ENCODE results near the gene FGF14. TPM values are rescaled to one million over a fixed set of nuclear protein-coding genes. Genes with fewer than 3 reads are reported as not detected.

Gene FGF14
- total RNA-seq, 5 donors from 2014 or later (not counting 1 experiment from before 2014, with no cell fraction given) = 0.03 TPM; not detected in 3

DNA sequence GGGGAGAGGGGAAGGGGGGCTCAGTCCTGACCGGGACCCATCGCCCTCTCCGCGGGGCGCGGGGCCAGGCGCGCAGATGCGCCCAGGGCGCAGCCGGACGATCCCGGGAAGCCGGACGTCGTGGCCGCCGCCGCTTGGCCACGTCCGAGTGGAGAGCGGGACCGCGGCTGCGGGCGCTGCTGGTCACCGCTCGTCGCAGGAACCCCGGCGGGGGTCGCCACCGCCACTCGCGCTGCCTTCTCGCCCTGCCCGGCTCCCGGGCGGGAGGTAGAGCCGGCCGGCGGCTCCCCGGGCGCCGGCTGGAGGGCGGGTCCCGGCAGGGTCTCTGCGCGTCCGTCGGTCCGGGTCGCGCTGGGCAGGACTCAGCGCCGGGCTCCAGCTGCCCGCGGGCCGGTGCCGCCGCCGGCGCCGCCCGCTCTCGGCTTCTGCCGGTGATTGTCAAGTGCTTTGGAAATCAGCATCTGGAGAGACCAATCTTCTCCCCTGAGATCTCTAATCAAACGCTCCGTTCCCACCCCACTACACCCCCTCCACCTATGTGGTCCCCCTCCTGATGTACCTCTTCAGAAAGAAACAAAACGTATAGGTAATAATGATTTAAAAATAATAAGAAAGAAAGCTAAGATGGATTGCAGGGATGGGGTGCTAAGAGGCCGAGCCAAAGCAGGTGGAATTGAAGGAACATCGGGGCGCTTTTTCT is 484.9 kb downstream of the FGF14 start:
- WGBS (ENCODE audit: insufficient coverage) = 7% methylated on average over 71 of the region's 73 CpGs
- ATAC-seq (replicated peaks in 1 of 4) = no peak
- H3K27ac Mint-ChIP-seq = no peak overlapping the region
- DNase-seq = no peak
- Histone ChIP-seq H3K27me3 (replicated peaks in 1 of 2; ENCODE audit: control insufficient read depth in 2 of 2, extremely low read depth in 1 of 2, insufficient read depth in 2 of 2, low read length in 1 of 2) (peaks cover 2 to 31% of the 10 kb centered on the region in 2 experiments), H3K4me1 (ENCODE audit: control insufficient read depth in 1 of 2, extremely low read depth in 1 of 2, insufficient read depth in 2 of 2, low read length in 2 of 2) (no peaks in the 10 kb centered on the region), H3K27ac (ENCODE audit: low read length) (no peak overlapping the region), H3K36me3 (ENCODE audit: control insufficient read depth in 2 of 2, extremely low read depth in 1 of 2, insufficient read depth in 1 of 2, low read length in 1 of 2) (no peaks in the 10 kb centered on the region), H3K9me3 (no peaks in the 10 kb centered on the region), H3K4me3 (ENCODE audit: control insufficient read depth in 1 of 2, extremely low read depth in 1 of 2, low read length in 1 of 2) (no peak overlapping the region)
- no peak overlapping the region for H3K4me3 Mint-ChIP-seq
- H3K36me3 Mint-ChIP-seq = no peaks in the 10 kb centered on the region
- ChIA-PET CTCF (no interaction called here), POLR2A (interaction anchor here in 1 of 2 donors (0.6 kb wide), 1 partner anchor 84 kb away, joined by 3 read pairs; no protein-coding TSS in a partner anchor)
- no peaks in the 10 kb centered on the region for H3K9me3 Mint-ChIP-seq
- peaks cover 0 to 4% (median 3%) of the 10 kb centered on the region in 3 donors for H3K4me1 Mint-ChIP-seq
- H3K27me3 Mint-ChIP-seq = peaks cover 53 to 54% of the 10 kb centered on the region in 2 donors

- WGBS (ENCODE audit: insufficient coverage) = 7% methylated on average over 61 of the region's 62 CpGs
- CTCF ChIA-PET = no interaction called here
- Histone ChIP-seq H3K36me3 (ENCODE audit: control insufficient read depth in 2 of 2, extremely low read depth in 1 of 2, insufficient read depth in 1 of 2, low read length in 1 of 2) (no peaks in the 10 kb centered on the region), H3K4me1 (ENCODE audit: control insufficient read depth in 1 of 2, extremely low read depth in 1 of 2, insufficient read depth in 2 of 2, low read length in 2 of 2) (no peaks in the 10 kb centered on the region), H3K9me3 (no peaks in the 10 kb centered on the region), H3K27me3 (replicated peaks in 1 of 2; ENCODE audit: control insufficient read depth in 2 of 2, extremely low read depth in 1 of 2, insufficient read depth in 2 of 2, low read length in 1 of 2) (peaks cover 0 to 31% of the 10 kb centered on the region in 2 experiments), H3K27ac (ENCODE audit: low read length) (no peak overlapping the region), H3K4me3 (ENCODE audit: control insufficient read depth in 1 of 2, extremely low read depth in 1 of 2, low read length in 1 of 2) (no peak overlapping the region)
- Mint-ChIP-seq H3K4me3 (no peak overlapping the region), H3K27me3 (peaks cover 46 to 48% of the 10 kb centered on the region in 2 donors), H3K9me3 (no peaks in the 10 kb centered on the region), H3K4me1 (peaks cover 0 to 4% (median 3%) of the 10 kb centered on the region in 3 donors), H3K27ac (no peak overlapping the region), H3K36me3 (no peaks in the 10 kb centered on the region)
- DNase-seq = no peak
- POLR2A ChIA-PET = interaction anchor here in 1 of 2 donors (0.6 kb wide), 1 partner anchor 449 kb away, joined by 3 read pairs; no protein-coding TSS in a partner anchor
- ATAC-seq (replicated peaks in 1 of 4) = no peak
Observed at GRCh38 chr13:101916108-101916774, 485.6 kb downstream of the FGF14 start.

GRCh38 chr13:101915755-101916107 is 486.1 kb downstream of the FGF14 start:
- Histone ChIP-seq H3K9me3 (no peaks in the 10 kb centered on the region), H3K4me1 (ENCODE audit: control insufficient read depth in 1 of 2, extremely low read depth in 1 of 2, insufficient read depth in 2 of 2, low read length in 2 of 2) (no peaks in the 10 kb centered on the region), H3K27ac (ENCODE audit: low read length) (no peak overlapping the region), H3K36me3 (ENCODE audit: control insufficient read depth in 2 of 2, extremely low read depth in 1 of 2, insufficient read depth in 1 of 2, low read length in 1 of 2) (no peaks in the 10 kb centered on the region), H3K4me3 (ENCODE audit: control insufficient read depth in 1 of 2, extremely low read depth in 1 of 2, low read length in 1 of 2) (no peak overlapping the region), H3K27me3 (replicated peaks in 1 of 2; ENCODE audit: control insufficient read depth in 2 of 2, extremely low read depth in 1 of 2, insufficient read depth in 2 of 2, low read length in 1 of 2) (peaks cover 0 to 31% of the 10 kb centered on the region in 2 experiments)
- Mint-ChIP-seq H3K36me3 (no peaks in the 10 kb centered on the region), H3K4me1 (peaks cover 0 to 4% (median 3%) of the 10 kb centered on the region in 3 donors), H3K27ac (no peak overlapping the region), H3K27me3 (peaks cover 44 to 45% of the 10 kb centered on the region in 2 donors), H3K9me3 (no peaks in the 10 kb centered on the region), H3K4me3 (no peak overlapping the region)
- ChIA-PET POLR2A (interaction anchor here in 1 of 2 donors (0.6 kb wide), 1 partner anchor 449 kb away, joined by 3 read pairs; no protein-coding TSS in a partner anchor), CTCF (no interaction called here)
- WGBS (ENCODE audit: insufficient coverage) = 11% methylated on average over 13 of the region's 13 CpGs
- DNase-seq = no peak
- no peak for ATAC-seq (replicated peaks in 1 of 4)

GRCh38 chr13:101915331-101915730 is 486.5 kb downstream of the FGF14 start:
- no peak for ATAC-seq (replicated peaks in 1 of 4)
- no peaks in the 10 kb centered on the region for H3K9me3 Mint-ChIP-seq
- no peak overlapping the region for H3K27ac ChIP-seq (ENCODE audit: low read length)
- H3K27me3 ChIP-seq (replicated peaks in 1 of 2; ENCODE audit: control insufficient read depth in 2 of 2, extremely low read depth in 1 of 2, insufficient read depth in 2 of 2, low read length in 1 of 2) = peaks cover 0 to 31% of the 10 kb centered on the region in 2 experiments
- H3K4me3 ChIP-seq (ENCODE audit: control insufficient read depth in 1 of 2, extremely low read depth in 1 of 2, low read length in 1 of 2) = no peak overlapping the region
- no peaks in the 10 kb centered on the region for H3K36me3 Mint-ChIP-seq
- H3K36me3 ChIP-seq (ENCODE audit: control insufficient read depth in 2 of 2, extremely low read depth in 1 of 2, insufficient read depth in 1 of 2, low read length in 1 of 2) = no peaks in the 10 kb centered on the region
- H3K4me1 Mint-ChIP-seq = peaks cover 0 to 4% (median 3%) of the 10 kb centered on the region in 3 donors
- peaks cover 43 to 44% of the 10 kb centered on the region in 2 donors for H3K27me3 Mint-ChIP-seq
- H3K4me3 Mint-ChIP-seq = no peak overlapping the region
- H3K9me3 ChIP-seq = no peaks in the 10 kb centered on the region
- H3K27ac Mint-ChIP-seq = no peak overlapping the region
- CTCF ChIA-PET = no interaction called here
- POLR2A ChIA-PET = interaction anchor here in 1 of 2 donors (0.6 kb wide), 1 partner anchor 448 kb away, joined by 3 read pairs; no protein-coding TSS in a partner anchor
- DNase-seq = no peak
- 27% methylated on average over 5 of the region's 7 CpGs for WGBS (ENCODE audit: insufficient coverage)
- H3K4me1 ChIP-seq (ENCODE audit: control insufficient read depth in 1 of 2, extremely low read depth in 1 of 2, insufficient read depth in 2 of 2, low read length in 2 of 2) = no peaks in the 10 kb centered on the region

- no CpG with 5 or more reads among the region's 2 CpGs for WGBS (ENCODE audit: insufficient coverage)
Observed at GRCh38 chr13:101911752-101912151, 490.1 kb downstream of the FGF14 start.

DNA sequence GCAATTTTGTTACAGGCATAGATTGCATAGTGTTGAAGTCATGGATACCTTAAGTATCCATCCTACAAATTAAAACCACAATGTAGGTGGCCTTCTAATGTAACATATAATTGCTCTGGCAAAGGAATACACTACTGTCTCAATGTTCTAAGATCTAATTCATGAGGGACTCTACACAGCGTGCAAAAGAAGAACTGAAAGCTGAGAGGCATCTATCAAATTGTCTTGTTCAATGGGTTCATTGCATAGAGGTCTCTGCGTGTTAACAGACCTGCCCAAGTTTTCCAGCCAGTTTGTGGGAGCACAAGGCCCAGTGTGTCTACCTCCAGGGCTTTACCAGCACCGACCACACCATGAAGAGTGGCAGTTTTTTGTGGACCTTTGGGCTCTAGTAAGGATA is 498.0 kb downstream of the FGF14 start:
- DNase-seq = no peak
- H3K4me1 Mint-ChIP-seq = no peaks in the 10 kb centered on the region
- H3K9me3 Mint-ChIP-seq = no peaks in the 10 kb centered on the region
- H3K4me1 ChIP-seq (ENCODE audit: control insufficient read depth in 1 of 2, extremely low read depth in 1 of 2, insufficient read depth in 2 of 2, low read length in 2 of 2) = no peaks in the 10 kb centered on the region
- no peaks in the 10 kb centered on the region for H3K9me3 ChIP-seq
- POLR2A ChIA-PET = no interaction called here
- 33% methylated on average over 1 of the region's 3 CpGs for WGBS (ENCODE audit: insufficient coverage)
- CTCF ChIA-PET = no interaction called here
- H3K27ac ChIP-seq (ENCODE audit: low read length) = no peak overlapping the region
- H3K4me3 Mint-ChIP-seq = no peak overlapping the region
- H3K27me3 ChIP-seq (replicated peaks in 1 of 2; ENCODE audit: control insufficient read depth in 2 of 2, extremely low read depth in 1 of 2, insufficient read depth in 2 of 2, low read length in 1 of 2) = no peaks in the 10 kb centered on the region
- no peak overlapping the region for H3K27ac Mint-ChIP-seq
- no peak for ATAC-seq (replicated peaks in 1 of 4)
- no peak overlapping the region for H3K4me3 ChIP-seq (ENCODE audit: control insufficient read depth in 1 of 2, extremely low read depth in 1 of 2, low read length in 1 of 2)
- no peaks in the 10 kb centered on the region for H3K36me3 ChIP-seq (ENCODE audit: control insufficient read depth in 2 of 2, extremely low read depth in 1 of 2, insufficient read depth in 1 of 2, low read length in 1 of 2)
- no peaks in the 10 kb centered on the region for H3K36me3 Mint-ChIP-seq
- H3K27me3 Mint-ChIP-seq = peaks cover 0 to 2% of the 10 kb centered on the region in 2 donors

More at GRCh38 chr13:101911752-101912151, 490.1 kb downstream of the FGF14 start:
- no peaks in the 10 kb centered on the region for H3K36me3 ChIP-seq (ENCODE audit: control insufficient read depth in 2 of 2, extremely low read depth in 1 of 2, insufficient read depth in 1 of 2, low read length in 1 of 2)
- no peak overlapping the region for H3K27ac ChIP-seq (ENCODE audit: low read length)
- no peaks in the 10 kb centered on the region for H3K4me1 ChIP-seq (ENCODE audit: control insufficient read depth in 1 of 2, extremely low read depth in 1 of 2, insufficient read depth in 2 of 2, low read length in 2 of 2)
- ChIA-PET CTCF (no interaction called here), POLR2A (no interaction called here)
- H3K27me3 Mint-ChIP-seq = peaks cover 18% of the 10 kb centered on the region in 2 donors
- no peak for DNase-seq
- no peak overlapping the region for H3K4me3 Mint-ChIP-seq
- ATAC-seq (replicated peaks in 1 of 4) = no peak
- no peaks in the 10 kb centered on the region for H3K4me1 Mint-ChIP-seq
- no peak overlapping the region for H3K4me3 ChIP-seq (ENCODE audit: control insufficient read depth in 1 of 2, extremely low read depth in 1 of 2, low read length in 1 of 2)
- H3K27ac Mint-ChIP-seq = no peak overlapping the region
- no peaks in the 10 kb centered on the region for H3K9me3 Mint-ChIP-seq
- no peaks in the 10 kb centered on the region for H3K36me3 Mint-ChIP-seq
- peaks cover 0 to 11% of the 10 kb centered on the region in 2 experiments for H3K27me3 ChIP-seq (replicated peaks in 1 of 2; ENCODE audit: control insufficient read depth in 2 of 2, extremely low read depth in 1 of 2, insufficient read depth in 2 of 2, low read length in 1 of 2)
- no peaks in the 10 kb centered on the region for H3K9me3 ChIP-seq
